Measurements from ENCODE around the gene RAB7A.

DNA sequence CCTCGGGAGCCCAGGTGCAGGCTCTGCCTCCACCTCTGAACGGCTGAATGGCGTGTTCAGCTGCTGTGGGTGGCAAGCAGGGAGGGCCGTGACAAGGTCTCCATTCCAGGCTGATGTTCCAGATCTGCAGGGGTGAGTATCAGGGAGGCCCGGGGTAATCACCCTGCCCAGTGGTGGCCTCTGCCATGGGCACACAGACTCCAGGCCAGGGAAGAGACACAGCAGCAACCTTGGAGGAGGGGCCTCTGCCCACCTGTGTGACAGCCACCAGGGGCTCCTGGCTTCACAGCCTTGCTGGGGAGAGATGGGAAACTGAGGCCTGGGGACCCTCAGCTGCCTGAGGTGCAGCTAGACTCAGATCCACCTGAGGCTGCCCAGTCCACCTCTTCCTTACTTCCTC is 127.8 kb downstream of the RAB7A start:
- TF ChIP-seq, protein P1, sequence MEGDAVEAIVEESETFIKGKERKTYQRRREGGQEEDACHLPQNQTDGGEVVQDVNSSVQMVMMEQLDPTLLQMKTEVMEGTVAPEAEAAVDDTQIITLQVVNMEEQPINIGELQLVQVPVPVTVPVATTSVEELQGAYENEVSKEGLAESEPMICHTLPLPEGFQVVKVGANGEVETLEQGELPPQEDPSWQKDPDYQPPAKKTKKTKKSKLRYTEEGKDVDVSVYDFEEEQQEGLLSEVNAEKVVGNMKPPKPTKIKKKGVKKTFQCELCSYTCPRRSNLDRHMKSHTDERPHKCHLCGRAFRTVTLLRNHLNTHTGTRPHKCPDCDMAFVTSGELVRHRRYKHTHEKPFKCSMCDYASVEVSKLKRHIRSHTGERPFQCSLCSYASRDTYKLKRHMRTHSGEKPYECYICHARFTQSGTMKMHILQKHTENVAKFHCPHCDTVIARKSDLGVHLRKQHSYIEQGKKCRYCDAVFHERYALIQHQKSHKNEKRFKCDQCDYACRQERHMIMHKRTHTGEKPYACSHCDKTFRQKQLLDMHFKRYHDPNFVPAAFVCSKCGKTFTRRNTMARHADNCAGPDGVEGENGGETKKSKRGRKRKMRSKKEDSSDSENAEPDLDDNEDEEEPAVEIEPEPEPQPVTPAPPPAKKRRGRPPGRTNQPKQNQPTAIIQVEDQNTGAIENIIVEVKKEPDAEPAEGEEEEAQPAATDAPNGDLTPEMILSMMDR (conservative IDR thresholded peaks at IDR 0.05; ENCODE audit: low read depth, low read length), result no peak
- TF ChIP-seq EZH2 (IDR thresholded peaks at IDR 0.05; ENCODE audit: borderline replicate concordance, low read depth, low read length, poor library complexity, severe bottlenecking), result no peak
